Measurements from ENCODE around the gene RNF13. TPM values are rescaled to one million over a fixed set of nuclear protein-coding genes. Genes with fewer than 3 reads are reported as not detected.

Gene RNF13
- total RNA-seq, 1 donor from 2014 or later, result 69.3 TPM

GRCh38 chr3:149801195-149801594 lies 11.8 kb upstream of the RNF13 start:
- Histone ChIP-seq H3K27ac (no peak overlapping the region), H3K9me3 (no peaks in the 10 kb centered on the region), H3K36me3 (no peaks in the 10 kb centered on the region), H3K4me1 (peaks cover 0 to 6% of the 10 kb centered on the region in 2 donors), H3K4me3 (no peak overlapping the region), H3K27me3 (no peaks in the 10 kb centered on the region)
- TF ChIP-seq CTCF (IDR thresholded peaks at IDR 0.05), result no peak
- intact Hi-C loops (cut with DNase I), result no loop called here
- DNase-seq (ENCODE audit: low spot score in 2 of 2), result no peak

GRCh38 chr3:149801639-149802038 lies 11.4 kb upstream of the RNF13 start:
- DNase-seq (ENCODE audit: low spot score in 2 of 2), result no peak
- TF ChIP-seq CTCF (IDR thresholded peaks at IDR 0.05), result no peak
- Histone ChIP-seq H3K27me3 (no peaks in the 10 kb centered on the region), H3K27ac (no peak overlapping the region), H3K4me1 (peaks cover 0 to 6% of the 10 kb centered on the region in 2 donors), H3K9me3 (no peaks in the 10 kb centered on the region), H3K36me3 (no peaks in the 10 kb centered on the region), H3K4me3 (no peak overlapping the region)
- intact Hi-C loops (cut with DNase I), result no loop called here

GRCh38 chr3:149806171-149806778 lies 6.7 kb upstream of the RNF13 start:
- H3K4me3 ChIP-seq, result no peak overlapping the region
- no peaks in the 10 kb centered on the region for H3K36me3 ChIP-seq
- peaks cover 0 to 3% of the 10 kb centered on the region in 2 donors for H3K4me1 ChIP-seq
- H3K27ac ChIP-seq, result no peak overlapping the region
- no peak for DNase-seq (ENCODE audit: low spot score in 2 of 2)
- intact Hi-C loops (cut with DNase I), result no loop called here
- no peaks in the 10 kb centered on the region for H3K27me3 ChIP-seq
- no peak for TF ChIP-seq CTCF (IDR thresholded peaks at IDR 0.05)
- H3K9me3 ChIP-seq, result no peaks in the 10 kb centered on the region

- intact Hi-C loops (cut with DNase I), result loop anchor here (1.0 kb wide), 1 partner anchor 43 kb away; no protein-coding TSS in a partner anchor
- Histone ChIP-seq H3K27me3 (no peaks in the 10 kb centered on the region), H3K36me3 (no peaks in the 10 kb centered on the region), H3K4me1 (peaks cover 0 to 8% of the 10 kb centered on the region in 2 donors), H3K4me3 (no peak overlapping the region), H3K9me3 (no peaks in the 10 kb centered on the region), H3K27ac (no peak overlapping the region)
- TF ChIP-seq CTCF (IDR thresholded peaks at IDR 0.05), result peak; percentile 61 to 82 (median 80)
- peak; percentile 19 to 84 for DNase-seq (ENCODE audit: low spot score in 2 of 2)
These were observed 4.7 kb upstream of the RNF13 start for GRCh38 chr3:149808209-149808829.

GRCh38 chr3:149809699-149810098 lies 3.3 kb upstream of the RNF13 start:
- no peaks in the 10 kb centered on the region for H3K27me3 ChIP-seq
- H3K4me3 ChIP-seq, result no peak overlapping the region
- no peaks in the 10 kb centered on the region for H3K36me3 ChIP-seq
- intact Hi-C loops (cut with DNase I), result loop anchor here (5.0 to 10.0 kb wide), 4 partner anchors 152 to 595 kb away; partner anchors contain the start of genes PFN2, TSC22D2 and WWTR1
- DNase-seq (ENCODE audit: low spot score in 2 of 2), result no peak
- no peaks in the 10 kb centered on the region for H3K9me3 ChIP-seq
- H3K4me1 ChIP-seq, result peaks cover 0 to 15% of the 10 kb centered on the region in 2 donors
- TF ChIP-seq CTCF (IDR thresholded peaks at IDR 0.05), result no peak
- H3K27ac ChIP-seq, result no peak overlapping the region

All from ascending aorta (tissue), 2 donors.